ENCODE data around the gene LCA5. TPM values are rescaled to one million over a fixed set of nuclear protein-coding genes. Genes with fewer than 3 reads are reported as not detected.

The LCA5 gene
- total and polyA plus RNA-seq, 2 donors (not counting 3 experiments of a cell fraction or from before 2014, with no cell fraction given), result 0.57 to 4.2 TPM

GRCh38 chr6:79438030-79438429 lies 99.2 kb downstream of the LCA5 start:
- Histone ChIP-seq H3K9me1 (replicated peaks; ENCODE audit: control insufficient read depth, extremely low read depth, insufficient read depth, low read length) (no peaks in the 10 kb centered on the region), H3K4me2 (ENCODE audit: insufficient read depth, low read length) (no peak overlapping the region), H3K27ac (ENCODE audit: insufficient read depth, low read depth, low read length) (no peak overlapping the region), H3K9ac (replicated peaks; ENCODE audit: extremely low read depth, insufficient read depth, low read length) (no peak overlapping the region), H4K20me1 (replicated peaks; ENCODE audit: control insufficient read depth, extremely low read depth, insufficient read depth, low read length) (no peaks in the 10 kb centered on the region), H3K79me2 (ENCODE audit: control insufficient read depth, insufficient read depth, low read length) (no peaks in the 10 kb centered on the region), H3K4me3 (replicated peaks in 1 of 3; ENCODE audit: insufficient read depth in 1 of 3, low read depth in 1 of 3, low read length in 3 of 3) (no peak overlapping the region), H2AFZ (ENCODE audit: low read depth, low read length) (no peak overlapping the region), H3K36me3 (ENCODE audit: control insufficient read depth in 2 of 2, extremely low read depth in 1 of 2, insufficient read depth in 2 of 2, low read length in 2 of 2) (no peaks in the 10 kb centered on the region), H3K9me3 (replicated peaks; ENCODE audit: control insufficient read depth, insufficient read depth, low read length) (no peaks in the 10 kb centered on the region), H3K27me3 (ENCODE audit: control insufficient read depth in 2 of 2, insufficient read depth in 2 of 2, low read length in 2 of 2) (no peaks in the 10 kb centered on the region), H3K4me1 (ENCODE audit: control insufficient read depth, extremely low read depth, insufficient read depth, low read length) (no peaks in the 10 kb centered on the region)
- FAIRE-seq (no peak), DNase-seq (ENCODE audit: low read depth, low spot score) (peak; percentile 43)
- TF ChIP-seq EZH2 (IDR thresholded peaks at IDR 0.05; ENCODE audit: borderline replicate concordance, low read depth, low read length, severe bottlenecking) (no peak), GATA2 (IDR thresholded peaks at IDR 0.05; ENCODE audit: insufficient read depth, insufficient read length, low read depth, low read length) (no peak), MAX (IDR thresholded peaks at IDR 0.05; ENCODE audit: insufficient read depth, insufficient read length) (no peak), FOS (IDR thresholded peaks at IDR 0.05; ENCODE audit: borderline replicate concordance, insufficient read depth, low read length) (no peak), JUN (IDR thresholded peaks at IDR 0.05; ENCODE audit: borderline replicate concordance, insufficient read depth, insufficient read length, low read depth) (no peak), POLR2A (IDR thresholded peaks at IDR 0.05; ENCODE audit: low read depth, low read length) (no peak), CTCF (IDR thresholded peaks at IDR 0.05; ENCODE audit: extremely low read depth in 1 of 2, insufficient read depth in 1 of 2, low read depth in 1 of 2, low read length in 2 of 2) (no peak), POLR2AphosphoS5 (IDR thresholded peaks at IDR 0.05; ENCODE audit: insufficient read depth, low read depth, low read length) (no peak), MYC (IDR thresholded peaks at IDR 0.05; ENCODE audit: low read depth, low read length) (no peak)
- intact Hi-C loops (cut with micrococcal nuclease) (no loop called here), dilution Hi-C loops (cut with MboI; ENCODE audit: extremely low pct_ligation_motif_present, low sequenced_read_pairs) (no loop called here)
- ChIA-PET POLR2A (no interaction called here), CTCF (no interaction called here)
- BruUV-seq (replicated peaks), result no TSS peak

All from endothelial cell of umbilical vein (primary cell).